Activated CD8-positive, alpha-beta memory T cell treated with anti-CD3 and anti-CD28 coated beads, Interleukin-2, amount 10 ng/mL, durations not matched to agents 7 days and 5 days (primary cell): ENCODE data around the gene TRAK1. TPM values are rescaled to one million over a fixed set of nuclear protein-coding genes. Genes with fewer than 3 reads are reported as not detected.

Source experiments
- ATAC-seq: fragments of 150-1000 bp; cut with Tn5 transposase; one replicate; pipeline ENCODE4 v1.10.0; 2021; ENCODE audit warnings: moderate library complexity
- CTCF ChIA-PET: fragments of 350-600 bp; sonication (Branson Sonifier 250); formaldehyde crosslinking; loops from one replicate; lab custom pipeline; 2021; ENCODE audit warnings: antibody characterized with exemption; lab: Charles Lee
- DNase-seq: peaks from one replicate; pipeline ENCODE4 v3.0.0-alpha.2; 2020
- H3K27ac Mint-ChIP-seq: one replicate; pipeline ENCODE4 v1.8.0; 2021; ENCODE audit warnings: mild to moderate bottlenecking, mixed read lengths
- H3K27me3 Mint-ChIP-seq: one replicate; pipeline ENCODE4 v1.8.0; 2021; ENCODE audit warnings: mixed read lengths
- H3K36me3 Mint-ChIP-seq: one replicate; pipeline ENCODE4 v1.8.0; 2021; ENCODE audit warnings: mild to moderate bottlenecking, mixed read lengths
- H3K4me1 Mint-ChIP-seq: one replicate; pipeline ENCODE4 v1.8.0; 2021; ENCODE audit warnings: mixed read lengths
- H3K4me3 Mint-ChIP-seq: one replicate; pipeline ENCODE4 v1.8.0; 2021; ENCODE audit warnings: mild to moderate bottlenecking, moderate library complexity, mixed read lengths
- H3K9me3 Mint-ChIP-seq: one replicate; pipeline ENCODE4 v1.8.0; 2022; ENCODE audit warnings: low read depth, mixed read lengths
- total RNA-seq, 2 experiments: library from RNA; stranded (reverse); gene quantifications; one replicate each; pipeline ENCODE4 v1.2.3, GENCODE V29; 2021

The TRAK1 gene
- total RNA-seq, 2 experiments from 2014 or later = 27.3 to 31.1 TPM

- Mint-ChIP-seq H3K4me1 (peaks cover 22% of the 10 kb centered on the region), H3K27me3 (no peaks in the 10 kb centered on the region), H3K4me3 (no peak overlapping the region), H3K36me3 (peaks cover 16% of the 10 kb centered on the region), H3K9me3 (no peaks in the 10 kb centered on the region), H3K27ac (no peak overlapping the region)
- DNase-seq (no peak), ATAC-seq (no peak)
- CTCF ChIA-PET = no interaction called here
Measured at GRCh38 chr3:42123824-42124658, 32.9 kb downstream of the TRAK1 start.

- peaks cover 14% of the 10 kb centered on the region for H3K4me1 Mint-ChIP-seq
- no peaks in the 10 kb centered on the region for H3K9me3 Mint-ChIP-seq
- ATAC-seq (no peak), DNase-seq (no peak)
- H3K27me3 Mint-ChIP-seq = no peaks in the 10 kb centered on the region
- CTCF ChIA-PET = no interaction called here
- H3K4me3 Mint-ChIP-seq = no peak overlapping the region
- peaks cover 16% of the 10 kb centered on the region for H3K36me3 Mint-ChIP-seq
- no peak overlapping the region for H3K27ac Mint-ChIP-seq
Measured at GRCh38 chr3:42127226-42127625, 36.1 kb downstream of the TRAK1 start.

- Mint-ChIP-seq H3K27ac (no peak overlapping the region), H3K4me3 (no peak overlapping the region), H3K27me3 (no peaks in the 10 kb centered on the region), H3K9me3 (no peaks in the 10 kb centered on the region), H3K36me3 (peaks cover 16% of the 10 kb centered on the region), H3K4me1 (peaks cover 1% of the 10 kb centered on the region)
- CTCF ChIA-PET = interaction anchor here (1.0 kb wide), 1 partner anchor 62 kb away, joined by 4 read pairs; no protein-coding TSS in a partner anchor
- no peak for ATAC-seq
- DNase-seq = no peak
Measured at GRCh38 chr3:42128526-42128925, 37.4 kb downstream of the TRAK1 start.

DNA sequence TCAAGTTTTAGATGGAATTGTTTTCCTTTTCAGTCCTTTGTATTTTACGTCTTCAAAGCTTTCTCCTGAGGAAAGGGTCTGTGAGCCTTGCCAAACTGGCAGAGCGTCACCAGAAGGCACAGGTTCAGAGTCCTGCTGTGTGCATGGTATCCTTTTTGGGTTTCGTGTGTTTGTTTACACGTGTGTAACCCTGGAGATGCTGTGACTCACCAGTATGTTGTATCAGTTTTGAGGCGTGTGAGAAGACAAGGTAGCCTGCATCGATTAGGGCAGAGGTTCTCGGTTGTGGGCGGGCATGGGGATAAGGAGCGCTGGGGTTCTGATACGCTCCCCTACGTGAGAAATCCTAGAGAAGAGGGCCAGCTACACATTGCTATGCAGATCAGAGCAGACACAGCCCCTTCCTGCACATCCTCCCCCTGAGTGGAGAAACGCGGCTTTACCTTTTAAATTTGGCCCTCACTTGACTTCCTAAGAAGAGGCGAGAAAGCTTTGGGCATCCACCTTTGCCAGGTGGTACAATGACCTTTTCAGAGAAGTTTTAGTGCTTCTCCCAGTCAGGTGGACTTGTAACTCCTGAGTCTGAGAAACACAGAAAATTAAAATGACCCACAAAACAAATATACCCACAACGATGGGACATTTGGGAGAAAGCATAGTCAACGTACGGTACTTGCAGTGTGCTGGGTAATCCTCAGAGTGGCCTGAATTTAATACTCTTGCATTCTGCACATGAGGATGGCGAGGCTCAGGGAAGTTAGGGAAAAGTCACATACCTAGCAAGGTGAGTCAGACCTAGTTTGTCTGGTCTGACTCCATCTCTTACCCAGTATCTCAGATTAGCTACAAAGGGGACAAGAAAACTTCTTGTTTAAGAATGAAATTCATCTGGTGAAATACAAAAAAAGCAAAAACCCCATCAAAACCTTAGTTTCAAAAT, 38.1 kb downstream of the TRAK1 start:
- no peak overlapping the region for H3K4me3 Mint-ChIP-seq
- peaks cover 16% of the 10 kb centered on the region for H3K36me3 Mint-ChIP-seq
- H3K27ac Mint-ChIP-seq = no peak overlapping the region
- no peaks in the 10 kb centered on the region for H3K27me3 Mint-ChIP-seq
- DNase-seq (no peak), ATAC-seq (no peak)
- no peaks in the 10 kb centered on the region for H3K9me3 Mint-ChIP-seq
- CTCF ChIA-PET = interaction anchor here (1.0 to 2.4 kb wide), 3 partner anchors 62 to 64 kb away, joined by 4 to 6 read pairs (median 4); no protein-coding TSS in a partner anchor
- no peaks in the 10 kb centered on the region for H3K4me1 Mint-ChIP-seq

DNA sequence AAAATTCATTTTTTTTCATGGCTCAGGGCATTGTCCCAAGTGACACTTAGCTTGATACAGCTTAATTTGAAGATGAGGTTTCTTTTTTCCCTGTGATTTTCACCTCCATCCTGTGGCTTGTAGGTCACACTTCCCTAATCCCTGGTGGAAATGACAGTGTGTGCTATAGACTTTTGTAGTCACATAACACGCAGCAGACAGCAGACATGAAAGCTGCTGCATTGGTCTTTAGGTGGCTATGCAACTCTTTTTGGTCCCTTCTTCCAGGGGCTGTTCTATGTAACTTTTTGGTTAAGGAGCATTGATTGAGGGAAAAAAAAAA, 38.8 kb downstream of the TRAK1 start:
- no peak overlapping the region for H3K4me3 Mint-ChIP-seq
- no peaks in the 10 kb centered on the region for H3K9me3 Mint-ChIP-seq
- no peaks in the 10 kb centered on the region for H3K27me3 Mint-ChIP-seq
- no peak for DNase-seq
- no peaks in the 10 kb centered on the region for H3K4me1 Mint-ChIP-seq
- no peak for ATAC-seq
- CTCF ChIA-PET = interaction anchor here (0.6 to 2.4 kb wide), 5 partner anchors 10 to 208 kb away, joined by 3 to 6 read pairs (median 4); no protein-coding TSS in a partner anchor
- H3K27ac Mint-ChIP-seq = no peak overlapping the region
- H3K36me3 Mint-ChIP-seq = peaks cover 9% of the 10 kb centered on the region

DNA sequence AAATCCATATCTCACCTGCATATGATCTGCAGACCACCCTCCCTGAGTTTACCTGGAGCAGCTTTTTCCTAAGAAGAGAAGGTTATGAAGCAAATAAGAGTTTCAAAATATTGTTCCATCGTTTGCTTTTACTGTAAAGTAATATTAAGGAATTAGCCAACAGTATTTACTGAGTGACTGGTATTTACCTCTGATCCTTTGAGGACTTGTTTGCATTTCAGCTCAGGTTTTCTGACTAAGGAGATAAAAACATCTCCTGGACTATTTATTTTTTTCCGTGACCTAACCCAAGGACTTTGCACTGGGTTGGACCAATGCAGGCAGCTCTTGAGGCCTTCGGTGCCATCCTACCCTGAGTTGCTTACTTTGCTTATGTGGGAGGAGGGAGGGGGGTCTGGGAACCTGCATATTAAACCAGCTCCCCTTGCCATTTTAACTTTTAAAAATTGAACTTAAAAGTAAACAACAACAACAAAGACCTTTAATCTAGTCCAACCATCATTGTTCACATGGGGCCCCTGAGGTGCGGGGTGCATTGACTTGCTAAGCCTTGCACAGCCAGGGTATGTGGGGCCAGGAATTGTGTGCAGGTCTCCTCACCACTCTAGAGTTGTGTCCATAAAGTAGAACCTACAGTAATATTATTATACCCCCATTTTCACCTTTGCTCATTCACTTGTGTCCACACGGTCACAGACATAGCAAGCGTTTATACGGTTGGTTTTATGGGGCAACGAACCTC, 39.3 kb downstream of the TRAK1 start:
- CTCF ChIA-PET = interaction anchor here (0.6 to 2.4 kb wide), 5 partner anchors 11 to 208 kb away, joined by 3 to 6 read pairs (median 4); no protein-coding TSS in a partner anchor
- H3K36me3 Mint-ChIP-seq = peaks cover 4% of the 10 kb centered on the region
- H3K4me1 Mint-ChIP-seq = no peaks in the 10 kb centered on the region
- H3K4me3 Mint-ChIP-seq = no peak overlapping the region
- H3K27me3 Mint-ChIP-seq = no peaks in the 10 kb centered on the region
- DNase-seq (no peak), ATAC-seq (no peak)
- no peaks in the 10 kb centered on the region for H3K9me3 Mint-ChIP-seq
- no peak overlapping the region for H3K27ac Mint-ChIP-seq

GRCh38 chr3:42133500-42134298, 42.5 kb downstream of the TRAK1 start:
- no peak for DNase-seq
- no peak for ATAC-seq
- CTCF ChIA-PET = interaction anchor here (0.7 kb wide), 1 partner anchor 1084 kb away, joined by 4 read pairs; no protein-coding TSS in a partner anchor
- no peak overlapping the region for H3K4me3 Mint-ChIP-seq
- no peaks in the 10 kb centered on the region for H3K36me3 Mint-ChIP-seq
- no peak overlapping the region for H3K27ac Mint-ChIP-seq
- H3K27me3 Mint-ChIP-seq = no peaks in the 10 kb centered on the region
- no peaks in the 10 kb centered on the region for H3K4me1 Mint-ChIP-seq
- H3K9me3 Mint-ChIP-seq = no peaks in the 10 kb centered on the region

DNA sequence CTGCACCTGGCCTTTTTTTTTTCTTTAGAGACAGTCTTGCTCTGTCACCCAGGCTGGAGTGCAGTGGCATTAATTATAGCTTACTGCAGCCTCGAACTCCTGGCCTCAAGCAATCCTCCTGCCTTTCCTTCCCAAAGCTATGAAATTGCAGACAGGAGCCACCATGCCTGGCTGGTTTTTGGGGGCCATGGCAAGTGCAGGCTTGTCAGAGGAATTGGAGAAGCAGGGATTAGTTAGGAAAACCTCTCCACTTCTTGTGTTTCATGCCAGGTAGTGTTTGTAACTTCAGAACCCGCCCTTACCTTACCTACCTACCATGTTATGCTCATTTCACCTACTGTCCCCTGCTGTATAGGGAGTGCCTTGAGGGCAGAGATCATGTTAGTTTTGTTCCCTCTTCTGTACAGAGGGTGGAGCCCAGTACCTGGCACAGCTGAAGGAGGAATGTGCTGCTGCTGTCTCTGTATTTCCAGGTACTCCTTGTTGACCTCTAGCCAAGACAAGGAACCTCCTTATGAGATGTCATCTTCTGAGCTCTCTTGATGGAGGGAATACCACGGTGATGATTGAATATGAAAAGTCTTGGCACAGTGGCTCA, 43.8 kb downstream of the TRAK1 start:
- Mint-ChIP-seq H3K36me3 (no peaks in the 10 kb centered on the region), H3K27me3 (no peaks in the 10 kb centered on the region), H3K27ac (no peak overlapping the region), H3K4me1 (no peaks in the 10 kb centered on the region), H3K9me3 (no peaks in the 10 kb centered on the region), H3K4me3 (no peak overlapping the region)
- ATAC-seq = no peak
- no peak for DNase-seq
- CTCF ChIA-PET = no interaction called here

- DNase-seq (no peak), ATAC-seq (no peak)
- Mint-ChIP-seq H3K9me3 (no peaks in the 10 kb centered on the region), H3K27ac (no peak overlapping the region), H3K4me3 (no peak overlapping the region), H3K4me1 (no peaks in the 10 kb centered on the region), H3K27me3 (no peaks in the 10 kb centered on the region), H3K36me3 (no peaks in the 10 kb centered on the region)
- CTCF ChIA-PET = interaction anchor here (1.6 kb wide), 1 partner anchor 51 kb away, joined by 4 read pairs; no protein-coding TSS in a partner anchor
Measured at GRCh38 chr3:42139621-42140453, 48.7 kb downstream of the TRAK1 start.

DNA sequence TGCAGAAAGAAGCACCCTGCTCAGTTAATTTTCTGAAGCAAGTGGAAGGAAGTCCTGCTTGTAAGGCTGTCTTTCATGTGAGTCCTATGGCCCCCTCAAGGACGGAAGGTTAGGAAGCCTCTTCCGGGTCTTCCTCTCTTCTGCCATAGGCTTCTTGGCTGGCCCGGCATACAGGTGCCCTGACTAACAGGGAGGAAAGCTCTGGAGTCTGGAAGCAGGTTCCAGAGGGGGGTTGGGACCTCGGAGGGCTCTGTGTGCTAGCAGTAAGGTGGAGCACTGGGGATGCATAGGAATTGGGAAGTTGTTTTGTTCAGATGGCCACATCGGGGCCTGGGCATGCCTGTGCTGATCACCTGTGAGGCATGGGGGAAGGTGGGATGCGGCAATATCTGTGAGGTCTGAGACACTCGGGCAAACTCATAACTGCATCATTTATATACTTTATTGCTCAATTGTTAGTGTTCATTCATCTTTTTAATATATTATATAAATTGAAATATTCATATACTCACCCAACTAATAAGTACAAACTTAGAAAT, 49.6 kb downstream of the TRAK1 start:
- H3K9me3 Mint-ChIP-seq = no peaks in the 10 kb centered on the region

GRCh38 chr3:42143440-42143839, 52.3 kb downstream of the TRAK1 start:
- ATAC-seq (no peak), DNase-seq (no peak)
- CTCF ChIA-PET = interaction anchor here (1.7 kb wide), 1 partner anchor 48 kb away, joined by 4 read pairs; no protein-coding TSS in a partner anchor
- H3K4me3 Mint-ChIP-seq = no peak overlapping the region
- peaks cover 6% of the 10 kb centered on the region for H3K4me1 Mint-ChIP-seq
- H3K27ac Mint-ChIP-seq = no peak overlapping the region
- H3K9me3 Mint-ChIP-seq = no peaks in the 10 kb centered on the region
- H3K27me3 Mint-ChIP-seq = no peaks in the 10 kb centered on the region
- H3K36me3 Mint-ChIP-seq = peaks cover 2% of the 10 kb centered on the region

More for the DNA sequence above, 49.6 kb downstream of the TRAK1 start:
- H3K4me1 Mint-ChIP-seq = no peaks in the 10 kb centered on the region
- no peak for ATAC-seq
- H3K4me3 Mint-ChIP-seq = no peak overlapping the region
- CTCF ChIA-PET = interaction anchor here (1.6 kb wide), 1 partner anchor 51 kb away, joined by 4 read pairs; no protein-coding TSS in a partner anchor
- no peaks in the 10 kb centered on the region for H3K36me3 Mint-ChIP-seq
- DNase-seq = no peak
- H3K27ac Mint-ChIP-seq = no peak overlapping the region
- no peaks in the 10 kb centered on the region for H3K27me3 Mint-ChIP-seq
